ENCODE data around the gene CATSPER3. TPM values are rescaled to one million over a fixed set of nuclear protein-coding genes. Genes with fewer than 3 reads are reported as not detected.

The CATSPER3 gene
- total RNA-seq, 1 experiment from 2014 or later: 0.37 TPM

- Mint-ChIP-seq H3K36me3 (no peaks in the 10 kb centered on the region), H3K4me3 (no peak overlapping the region), H3K9me3 (no peaks in the 10 kb centered on the region), H3K4me1 (peaks cover 3% of the 10 kb centered on the region; the same call in 1 of the 2 replicates), H3K27me3 (ENCODE audit: low read depth) (peaks cover 21% of the 10 kb centered on the region), H3K27ac (no peak overlapping the region)
- no peak for DNase-seq (ENCODE audit: low spot score)
- CTCF ChIA-PET: no interaction called here
- POLR2A ChIA-PET: no interaction called here
- no peak for ATAC-seq
- no peak for TF ChIP-seq HMGA2 (CRISPR knock-in tag; IDR thresholded peaks at IDR 0.05)
Measured at GRCh38 chr5:135057233-135057632, 89.5 kb downstream of the CATSPER3 start.

GRCh38 chr5:135058331-135058732, 90.6 kb downstream of the CATSPER3 start:
- CTCF ChIA-PET: interaction anchor here (0.8 kb wide), 1 partner anchor 63 kb away, joined by 3 read pairs; no protein-coding TSS in a partner anchor
- Mint-ChIP-seq H3K4me3 (no peak overlapping the region), H3K27me3 (ENCODE audit: low read depth) (peaks cover 10% of the 10 kb centered on the region), H3K9me3 (no peaks in the 10 kb centered on the region), H3K4me1 (peaks cover 3% of the 10 kb centered on the region; the same call in 1 of the 2 replicates), H3K36me3 (no peaks in the 10 kb centered on the region), H3K27ac (no peak overlapping the region)
- ATAC-seq: no peak
- POLR2A ChIA-PET: no interaction called here
- DNase-seq (ENCODE audit: low spot score): no peak
- no peak for TF ChIP-seq ATF3 (CRISPR knock-in tag; conservative IDR thresholded peaks at IDR 0.05)
- no peak for TF ChIP-seq GRHL2 (CRISPR knock-in tag; IDR thresholded peaks at IDR 0.05; ENCODE audit: insufficient replicate concordance, severe bottlenecking)
- no peak for TF ChIP-seq ZNF512 (CRISPR knock-in tag; IDR thresholded peaks at IDR 0.05; ENCODE audit: borderline replicate concordance)
- no peak for TF ChIP-seq GTF2I (CRISPR knock-in tag; conservative IDR thresholded peaks at IDR 0.05)
- no peak for TF ChIP-seq MLX (CRISPR knock-in tag; IDR thresholded peaks at IDR 0.05)
- no peak for TF ChIP-seq ZNF532 (CRISPR knock-in tag; IDR thresholded peaks at IDR 0.05; ENCODE audit: borderline replicate concordance)
- TF ChIP-seq ZNF423 (CRISPR knock-in tag; IDR thresholded peaks at IDR 0.05): no peak
- TF ChIP-seq SMAD3 (CRISPR knock-in tag; IDR thresholded peaks at IDR 0.05; ENCODE audit: borderline replicate concordance): no peak
- no peak for TF ChIP-seq PRRX2 (CRISPR knock-in tag; IDR thresholded peaks at IDR 0.05)
- TF ChIP-seq TP53 (CRISPR knock-in tag; IDR thresholded peaks at IDR 0.05): no peak
- TF ChIP-seq ZNF219 (CRISPR knock-in tag; IDR thresholded peaks at IDR 0.05; ENCODE audit: borderline replicate concordance): no peak
- no peak for TF ChIP-seq CTCF (IDR thresholded peaks at IDR 0.05)
- TF ChIP-seq TEAD4 (CRISPR knock-in tag; IDR thresholded peaks at IDR 0.05): no peak
- no peak for TF ChIP-seq FOXP4 (CRISPR knock-in tag; IDR thresholded peaks at IDR 0.05)
- TF ChIP-seq MXD4 (CRISPR knock-in tag; IDR thresholded peaks at IDR 0.05; ENCODE audit: borderline replicate concordance): no peak
- no peak for TF ChIP-seq USF2 (CRISPR knock-in tag; IDR thresholded peaks at IDR 0.05)
- no peak for TF ChIP-seq NR1H2 (CRISPR knock-in tag; IDR thresholded peaks at IDR 0.05)

Measured in WTC11 (cell line).